SIG-M5 treated with dmso at 0.1 percent for 504 hours (cell line): Measurements from ENCODE around the gene CTSW.
"Not testable (repeated sequence)": the region's sequence is repeated elsewhere in the genome, so short reads cannot be mapped to it uniquely, and the experiment has no call there.

Experiments
- DNase-seq: peaks from one replicate; lab custom pipeline; 2025; ENCODE audit not compliant: unreplicated experiment; lab: John Stamatoyannopoulos, UW

The CTSW gene, protein sequence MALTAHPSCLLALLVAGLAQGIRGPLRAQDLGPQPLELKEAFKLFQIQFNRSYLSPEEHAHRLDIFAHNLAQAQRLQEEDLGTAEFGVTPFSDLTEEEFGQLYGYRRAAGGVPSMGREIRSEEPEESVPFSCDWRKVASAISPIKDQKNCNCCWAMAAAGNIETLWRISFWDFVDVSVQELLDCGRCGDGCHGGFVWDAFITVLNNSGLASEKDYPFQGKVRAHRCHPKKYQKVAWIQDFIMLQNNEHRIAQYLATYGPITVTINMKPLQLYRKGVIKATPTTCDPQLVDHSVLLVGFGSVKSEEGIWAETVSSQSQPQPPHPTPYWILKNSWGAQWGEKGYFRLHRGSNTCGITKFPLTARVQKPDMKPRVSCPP

DNA sequence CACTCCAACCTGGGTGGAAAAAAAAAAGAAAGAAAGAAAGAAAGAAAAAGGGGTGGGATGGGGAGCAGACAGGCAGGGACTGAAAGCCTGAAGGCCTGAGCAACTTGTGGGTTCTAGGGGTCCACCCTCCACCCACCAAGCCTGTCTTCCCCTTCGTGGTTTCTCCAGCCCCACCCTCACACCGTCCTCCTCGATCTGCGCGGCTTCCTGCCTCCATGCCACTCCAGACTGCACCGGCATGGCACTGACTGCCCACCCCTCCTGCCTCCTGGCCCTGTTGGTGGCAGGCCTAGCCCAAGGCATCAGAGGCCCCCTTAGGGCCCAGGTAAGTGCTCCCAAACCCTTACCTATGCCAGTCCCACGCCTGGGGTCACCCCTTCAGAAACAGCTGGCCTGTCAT is at the start of gene CTSW:
CTSW (plus strand) TSS at position 221 of the 400 bp plus-strand sequence; CDS start at position 239, 18 bp downstream.
- DNase-seq: no peak

DNA sequence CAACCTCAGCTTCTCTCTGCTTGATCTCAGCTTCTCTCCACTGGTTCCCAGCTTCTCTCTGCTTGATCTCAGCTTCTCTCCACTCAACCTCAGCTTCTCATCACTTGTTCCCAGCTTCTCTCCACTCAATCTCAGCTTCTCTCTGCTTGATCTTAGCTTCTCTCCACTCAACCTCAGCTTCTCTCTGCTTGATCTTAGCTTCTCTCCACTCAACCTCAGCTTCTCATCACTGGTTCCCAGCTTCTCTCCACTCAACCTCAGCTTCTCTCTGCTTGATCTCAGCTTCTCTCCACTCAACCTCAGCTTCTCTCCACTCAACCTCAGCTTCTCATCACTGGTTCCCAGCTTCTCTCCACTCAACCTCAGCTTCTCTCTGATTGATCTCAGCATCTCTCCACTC is 47.4 kb upstream of the CTSW start:
- DNase-seq: not testable (repeated sequence)

DNA sequence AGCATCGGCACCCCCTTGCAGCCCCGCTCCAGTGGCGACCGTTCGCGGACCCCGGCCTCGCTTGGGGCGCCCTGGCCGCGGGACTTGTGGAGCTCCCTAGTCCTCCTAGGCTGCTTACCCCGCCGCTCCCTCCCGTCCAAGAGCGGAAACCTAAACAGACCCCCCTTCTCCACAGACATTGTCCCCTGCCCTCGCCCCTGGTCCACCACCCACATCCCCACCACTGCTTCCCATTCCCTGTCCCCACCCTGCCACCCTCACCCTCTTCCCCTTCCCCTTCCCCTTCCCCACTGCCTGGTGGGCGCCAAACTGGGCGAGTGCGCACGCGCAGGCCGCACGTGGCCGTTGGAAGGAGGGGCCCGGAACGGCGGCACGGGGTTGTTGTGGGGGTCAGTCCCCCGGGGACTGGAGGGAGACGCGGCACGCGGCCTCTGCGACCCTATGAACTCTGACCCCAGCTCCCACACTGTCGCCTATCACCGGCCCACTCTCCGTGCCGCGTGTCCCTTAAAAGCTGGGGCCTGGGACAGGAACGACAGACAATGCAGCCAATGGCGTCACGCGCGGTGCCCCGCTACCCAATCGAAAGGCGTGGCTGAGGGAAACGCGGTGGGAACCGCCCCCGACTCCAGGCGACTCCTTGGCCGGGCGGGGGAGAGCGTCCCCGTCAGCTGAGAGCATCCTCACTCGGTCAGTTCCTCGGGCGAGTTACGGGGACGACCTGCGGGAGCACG is 46.2 kb upstream of the CTSW start, which contains the start of gene SNX32:
SNX32 (plus strand) TSS at position 667 of the 734 bp plus-strand sequence. CDS start 103 bp downstream, outside the sequence.
- DNase-seq: peak; percentile 86

DNA sequence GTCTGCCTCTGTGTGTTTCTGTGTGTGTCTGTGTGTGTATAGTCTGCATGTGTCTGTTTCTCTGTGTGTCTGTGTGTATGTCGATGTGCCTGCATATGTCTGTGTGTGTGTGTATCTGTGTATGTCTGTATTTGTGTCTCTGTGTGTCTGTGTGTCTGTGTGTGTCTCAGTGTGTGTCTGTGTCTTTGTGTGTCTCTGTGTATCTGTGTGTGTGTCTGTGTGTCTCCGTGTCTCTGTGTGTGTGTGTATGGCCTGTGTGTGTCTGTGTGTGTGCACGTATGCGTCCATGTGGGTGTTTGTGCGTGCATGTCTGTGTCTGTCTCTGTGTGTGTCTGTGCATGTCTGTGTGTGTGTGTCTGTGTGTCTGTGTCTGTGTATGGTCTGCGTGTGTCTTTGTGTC is 45.4 kb upstream of the CTSW start:
- DNase-seq: no peak

DNA sequence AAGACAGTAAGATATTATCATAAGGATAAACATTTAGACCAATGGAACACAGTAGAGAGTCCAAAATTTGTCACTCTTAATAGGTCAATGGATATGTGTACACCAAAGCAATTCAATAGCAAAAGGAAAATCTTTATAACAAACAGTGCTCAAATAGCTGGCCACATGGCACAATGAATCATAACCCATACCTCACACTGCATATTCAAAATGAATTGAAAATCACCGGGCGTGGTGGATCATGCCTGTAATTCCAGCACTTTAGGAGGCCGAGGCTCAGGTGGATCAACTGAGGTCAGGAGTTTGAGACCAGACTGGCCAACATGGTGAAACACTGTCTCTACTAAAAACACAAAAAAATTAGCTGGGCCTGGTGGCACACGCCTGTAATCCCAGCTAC is 37.5 kb upstream of the CTSW start:
- DNase-seq: no peak

DNA sequence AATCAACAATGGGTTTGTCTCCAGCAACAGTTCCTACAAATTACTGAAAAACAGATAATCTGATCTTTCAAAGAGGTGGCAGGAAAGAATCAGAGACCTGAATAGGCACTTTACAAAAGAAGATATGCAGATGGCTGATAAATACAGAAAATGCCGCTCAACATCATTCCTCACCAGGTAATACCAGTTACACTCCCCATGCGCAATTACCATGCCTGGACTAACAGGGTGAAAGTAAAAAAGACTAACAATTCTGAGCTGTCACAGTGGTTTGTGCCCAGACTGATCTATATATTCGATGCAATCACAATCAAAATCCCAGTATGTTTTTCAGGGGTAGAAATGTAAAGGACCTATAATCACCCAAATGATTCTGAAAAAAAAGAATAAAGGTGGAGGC is 35.8 kb upstream of the CTSW start:
- no peak for DNase-seq

DNA sequence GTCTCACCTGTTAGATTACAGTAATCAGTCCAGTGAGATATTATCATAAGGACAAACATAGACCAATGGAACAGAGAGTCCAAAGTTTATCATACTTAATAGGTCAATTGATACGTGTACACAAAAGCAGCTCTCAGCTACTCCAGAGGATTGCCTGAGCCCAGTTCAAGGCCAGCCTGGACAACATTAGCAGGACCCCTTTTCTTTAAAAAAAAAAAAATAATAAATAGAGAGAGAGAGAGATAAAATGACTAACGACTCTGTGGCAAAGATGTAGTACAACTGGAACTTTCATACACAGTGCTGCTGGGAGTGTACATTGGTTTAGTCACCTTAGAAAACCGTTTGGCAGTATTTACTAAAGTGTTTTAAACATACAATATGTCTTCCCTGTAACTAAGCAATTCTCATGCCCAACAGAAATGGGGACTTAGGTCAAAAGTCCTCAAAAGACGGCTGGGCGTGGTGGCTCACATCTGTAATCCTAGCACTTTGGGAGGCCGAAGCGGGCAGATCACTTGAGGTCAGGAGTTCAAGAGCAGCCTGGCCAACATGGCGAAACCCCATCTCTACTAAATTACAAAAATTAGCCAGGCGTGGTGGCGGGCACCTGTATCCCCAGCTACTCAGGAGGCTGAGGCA is 35.3 kb upstream of the CTSW start:
- DNase-seq: no peak

DNA sequence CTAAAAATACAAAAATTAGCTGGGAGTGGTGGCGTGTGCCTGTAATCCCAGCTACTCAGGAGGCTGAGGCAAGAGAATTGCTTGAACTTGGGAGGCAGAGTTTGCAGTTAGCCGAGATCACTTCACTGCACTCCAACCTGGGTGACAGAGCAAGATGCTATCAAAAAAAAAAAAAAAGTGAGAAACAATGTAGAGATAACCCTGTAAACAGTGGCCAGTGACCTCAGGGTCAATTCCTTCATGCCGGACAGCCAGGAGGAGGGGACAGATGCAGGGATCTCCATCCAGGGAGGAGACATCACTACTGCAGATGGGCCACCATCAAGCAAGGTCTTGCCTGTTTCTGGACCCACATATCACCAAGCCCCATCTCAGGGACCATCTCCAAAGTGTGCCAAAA is 31.9 kb upstream of the CTSW start:
- DNase-seq: no peak

DNA sequence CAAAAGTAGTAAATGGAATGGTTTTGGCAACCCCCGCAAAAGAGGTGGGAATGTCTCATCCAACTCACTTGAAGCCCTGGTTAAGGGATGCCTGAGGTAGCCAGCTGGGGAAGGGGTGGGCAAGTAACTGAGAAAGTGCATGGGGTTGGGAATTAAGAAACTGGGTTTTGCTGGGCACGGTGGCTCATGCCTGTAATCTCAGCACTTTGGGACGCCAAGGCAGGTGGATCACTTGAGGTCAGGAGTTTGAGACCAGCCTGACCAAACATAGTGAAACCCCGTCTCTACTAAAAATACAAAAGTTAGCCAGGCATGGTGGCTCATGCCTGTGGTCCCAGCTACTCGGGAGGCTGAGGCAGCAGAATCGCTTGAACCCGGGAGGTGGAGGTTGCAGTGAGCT is 30.9 kb upstream of the CTSW start:
- not testable (repeated sequence) for DNase-seq

DNA sequence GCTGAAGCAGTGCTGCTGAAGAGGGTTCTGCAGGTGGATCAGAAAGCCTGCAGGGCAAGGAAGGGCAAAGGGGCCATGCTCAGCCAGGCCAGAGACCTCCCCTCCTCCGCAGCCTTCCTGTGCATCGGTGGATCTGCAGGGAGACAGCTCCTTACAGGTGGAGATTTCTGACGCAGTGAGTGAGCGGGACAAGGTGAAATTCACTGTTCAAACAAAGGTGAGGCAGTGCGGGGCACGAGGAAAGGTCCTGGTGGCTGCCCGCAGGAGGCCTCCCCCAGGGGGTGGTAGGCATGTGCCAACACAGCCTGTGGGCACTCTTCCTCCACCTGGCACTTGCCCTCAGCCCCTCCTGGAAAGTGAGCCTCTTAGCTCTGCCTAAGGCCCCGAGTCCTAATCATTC is 30.3 kb upstream of the CTSW start:
- no peak for DNase-seq

DNA sequence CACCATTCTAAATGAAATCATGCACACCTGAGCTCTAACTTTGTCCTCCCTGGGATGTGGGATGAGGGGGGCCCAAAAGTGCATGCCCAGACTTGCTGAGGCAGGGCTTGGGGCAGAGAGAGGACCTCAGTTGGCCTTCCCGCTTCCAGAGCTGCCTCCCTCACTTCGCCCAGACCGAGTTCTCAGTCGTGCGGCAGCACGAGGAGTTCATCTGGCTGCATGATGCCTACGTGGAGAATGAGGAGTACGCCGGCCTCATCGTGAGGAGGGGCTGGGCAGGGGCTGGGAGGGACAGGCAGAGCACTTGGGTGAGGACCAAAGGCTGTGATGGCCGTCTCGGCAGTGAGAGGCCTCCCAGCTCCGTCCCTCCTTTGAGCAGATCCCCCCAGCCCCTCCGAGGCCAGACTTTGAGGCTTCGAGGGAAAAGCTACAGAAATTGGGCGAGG is 29.8 kb upstream of the CTSW start:
- no peak for DNase-seq

DNA sequence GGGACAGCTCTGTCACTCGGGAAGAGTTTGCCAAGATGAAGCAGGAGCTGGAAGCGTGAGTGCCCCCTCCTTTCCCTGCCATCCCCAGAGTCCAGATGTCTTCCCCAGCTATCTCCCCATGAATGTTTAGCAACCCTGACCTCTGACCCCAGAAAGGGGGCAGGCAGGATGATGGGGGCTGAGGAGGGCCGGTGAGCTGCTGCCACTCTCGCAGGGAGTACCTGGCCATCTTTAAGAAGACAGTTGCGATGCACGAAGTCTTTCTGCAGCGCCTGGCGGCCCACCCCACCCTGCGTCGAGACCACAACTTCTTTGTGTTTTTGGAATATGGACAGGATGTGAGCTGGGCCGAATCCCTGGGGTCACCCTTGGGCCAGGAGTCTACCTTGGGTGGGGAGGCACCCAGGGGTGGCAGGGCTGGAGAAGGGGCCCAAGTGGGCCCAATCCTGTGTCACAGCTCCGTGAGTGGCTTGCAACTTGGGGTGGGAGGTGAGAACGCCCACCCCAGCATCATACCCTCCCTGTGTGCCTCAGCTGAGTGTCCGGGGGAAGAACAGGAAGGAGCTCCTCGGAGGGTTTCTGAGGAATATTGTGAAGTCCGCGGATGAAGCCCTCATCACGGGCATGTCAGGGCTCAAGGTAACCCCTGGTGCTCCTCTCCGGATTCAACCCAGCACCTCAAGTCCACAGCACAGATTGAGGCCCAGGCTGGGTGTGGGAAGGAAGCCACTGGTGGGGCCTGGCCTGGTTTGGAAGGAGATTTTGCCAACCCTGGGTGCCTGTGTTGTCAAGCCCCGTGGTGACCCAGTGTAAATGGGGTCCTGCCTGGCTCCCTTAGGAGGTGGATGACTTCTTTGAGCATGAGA is 29.2 kb upstream of the CTSW start:
- no peak for DNase-seq

DNA sequence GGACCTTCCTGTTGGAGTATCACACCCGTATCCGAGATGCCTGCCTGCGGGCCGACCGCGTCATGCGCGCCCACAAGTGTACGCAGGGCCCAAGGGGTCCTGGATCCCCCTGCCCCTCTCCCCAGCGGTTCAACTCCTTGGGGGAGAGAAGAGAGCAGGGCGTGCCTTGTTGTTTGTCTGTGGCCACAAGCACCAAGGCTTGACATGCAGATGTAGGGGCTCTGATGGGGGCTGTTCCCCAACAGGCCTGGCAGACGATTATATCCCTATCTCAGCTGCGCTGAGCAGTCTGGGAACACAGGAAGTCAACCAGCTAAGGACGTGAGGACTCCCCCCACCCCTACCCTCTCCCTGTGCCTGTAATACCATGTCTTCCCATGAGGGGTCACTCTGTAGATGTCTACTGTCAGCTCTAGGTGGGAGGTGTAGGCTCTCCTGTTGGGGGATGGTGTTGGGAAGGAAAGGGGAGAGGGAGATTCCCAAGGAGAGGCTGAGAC is 28.5 kb upstream of the CTSW start:
- peak; percentile 19 for DNase-seq

DNA sequence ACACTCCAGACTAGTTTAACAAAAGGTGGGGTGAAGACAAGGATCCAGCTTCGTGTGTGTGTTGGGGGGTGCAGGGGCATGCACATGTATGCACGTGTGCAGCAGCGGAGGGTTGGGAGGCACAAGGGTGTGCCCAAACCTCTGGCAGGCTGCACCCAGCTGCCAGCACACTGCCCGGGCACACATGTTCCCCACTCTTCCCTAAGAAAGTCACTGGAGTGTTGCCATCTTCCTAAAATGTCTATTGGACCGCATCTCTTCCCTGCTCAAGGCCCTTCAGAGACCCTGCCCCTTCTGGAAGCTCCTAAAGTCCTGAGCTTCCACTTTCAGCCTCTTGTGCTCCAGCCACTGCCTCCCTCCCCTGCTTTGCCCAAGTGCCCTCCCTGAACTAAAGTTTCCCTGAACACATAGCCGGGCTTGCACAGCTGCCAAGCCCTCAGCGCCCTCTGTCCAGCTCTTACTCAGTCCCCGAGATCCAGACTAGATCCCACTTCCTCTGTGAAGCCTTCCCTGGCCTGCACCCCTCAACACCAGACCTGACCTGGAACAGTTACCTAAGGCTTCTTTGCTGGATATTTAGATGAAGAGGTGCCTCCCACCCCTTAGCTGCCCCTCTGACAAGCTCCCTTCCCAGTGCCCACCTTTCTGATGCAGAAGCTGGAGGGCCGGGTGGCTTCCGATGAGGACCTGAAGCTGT is 27.7 kb upstream of the CTSW start:
- DNase-seq: no peak

DNA sequence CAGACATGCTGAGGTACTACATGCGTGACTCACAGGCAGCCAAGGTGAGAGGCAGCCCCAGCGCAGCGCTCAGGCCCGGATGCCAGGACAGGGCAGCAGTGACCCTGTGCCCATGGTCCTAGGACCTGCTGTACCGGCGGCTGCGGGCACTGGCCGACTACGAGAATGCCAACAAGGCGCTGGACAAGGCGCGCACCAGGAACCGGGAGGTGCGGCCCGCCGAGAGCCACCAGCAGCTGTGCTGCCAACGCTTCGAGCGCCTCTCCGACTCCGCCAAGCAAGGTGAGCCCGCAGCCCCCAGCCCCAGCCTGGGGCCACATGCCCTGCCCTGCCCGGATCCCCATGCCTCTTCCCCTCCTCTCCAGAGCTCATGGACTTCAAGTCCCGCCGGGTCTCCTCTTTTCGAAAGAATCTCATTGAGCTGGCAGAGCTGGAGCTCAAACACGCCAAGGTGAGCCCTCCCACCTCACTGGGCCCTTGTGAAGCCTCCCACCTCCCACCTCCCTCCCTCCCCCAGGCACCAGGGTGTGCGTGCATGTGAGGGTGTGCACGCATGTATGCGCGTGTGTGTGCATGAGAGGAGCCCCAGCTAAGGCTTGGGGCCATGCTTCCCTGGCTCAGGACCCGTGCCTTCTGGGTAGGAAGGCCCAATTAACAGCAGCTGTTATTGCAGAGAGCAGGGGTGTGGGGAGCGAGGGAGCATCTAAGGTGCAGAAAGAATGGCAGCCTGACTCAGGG is 27.0 kb upstream of the CTSW start:
- DNase-seq: no peak

DNA sequence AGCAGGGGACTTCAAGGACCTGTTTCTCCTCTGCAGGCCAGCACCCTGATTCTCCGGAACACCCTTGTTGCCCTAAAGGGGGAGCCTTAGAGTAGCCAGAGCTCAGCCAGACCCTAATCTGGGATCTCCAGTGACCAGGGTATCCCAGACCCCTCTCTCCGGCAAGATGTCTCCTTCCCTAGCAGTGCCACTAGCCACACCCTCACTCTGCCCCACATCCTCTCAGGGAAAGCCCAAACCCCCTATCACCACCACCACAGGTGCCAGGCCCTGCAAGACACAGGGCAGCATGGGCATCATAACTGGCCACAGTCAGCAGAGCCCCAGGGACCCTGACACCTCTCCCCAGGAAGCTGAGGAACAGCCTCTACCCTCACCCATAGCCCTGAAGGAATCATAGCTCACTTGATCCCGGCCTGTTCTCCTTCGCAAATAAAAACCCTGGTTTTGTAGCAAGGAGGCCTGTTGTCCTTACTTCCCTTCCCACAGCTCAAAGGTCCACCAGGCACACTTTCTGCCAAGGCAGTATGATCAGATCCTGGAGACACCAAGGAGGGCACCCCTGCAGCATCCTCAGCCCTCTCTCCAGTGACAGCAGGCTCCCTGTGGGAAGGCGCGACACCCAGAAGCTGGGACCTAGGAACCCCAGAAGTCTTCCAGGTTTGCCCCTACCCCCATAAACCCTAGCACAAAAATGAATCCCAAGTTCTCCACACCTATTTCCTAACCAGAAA is 26.2 kb upstream of the CTSW start:
- no peak for DNase-seq

DNA sequence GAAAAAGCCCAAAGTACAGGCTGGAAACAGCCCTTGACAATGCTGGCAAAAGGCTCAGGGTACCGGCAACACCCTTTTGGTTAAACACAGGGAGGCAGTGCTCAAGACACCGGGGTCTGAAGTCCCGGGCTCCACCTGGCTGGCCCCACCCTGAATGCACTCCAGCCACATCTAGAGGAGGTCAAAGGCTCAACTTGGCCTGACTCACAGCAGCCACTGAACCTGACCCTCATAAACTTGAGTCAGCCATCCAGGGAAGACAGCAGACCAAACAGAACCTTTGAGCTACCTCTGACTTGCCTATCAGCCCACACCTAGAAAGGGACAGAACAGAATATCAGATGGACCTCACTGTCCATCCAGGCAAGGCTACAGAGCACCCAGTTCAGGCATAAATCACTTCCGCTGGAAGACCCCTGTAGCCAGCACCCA is 25.5 kb upstream of the CTSW start:
- no peak for DNase-seq
